Trophoblast cell (in vitro differentiated cells and primary cell): ENCODE measurements around the gene HARS1.
"Not testable (repeated sequence)": the region's sequence is repeated elsewhere in the genome, so short reads cannot be mapped to it uniquely, and the experiment has no call there.

Source experiments
- DNase-seq, 2 donors: peaks; one replicate each; pipeline ENCODE4 v3.0.0-alpha.2; 2016
- H2AFZ ChIP-seq: 2 replicates; pipeline ENCODE4 v1.6.1; 2013; ENCODE audit warnings: low read length, moderate library complexity, mild to moderate bottlenecking; ENCODE audit not compliant: insufficient read depth, poor library complexity
- H2AK5ac ChIP-seq: 2 replicates; pipeline ENCODE4 v1.6.1; 2013; ENCODE audit warnings: mild to moderate bottlenecking, low read length
- H2BK120ac ChIP-seq: 2 replicates; pipeline ENCODE4 v1.6.1; 2013; ENCODE audit warnings: low read length, mild to moderate bottlenecking, moderate library complexity; ENCODE audit not compliant: insufficient read depth, poor library complexity
- H2BK12ac ChIP-seq: 2 replicates; pipeline ENCODE4 v1.6.1; 2013; ENCODE audit warnings: mild to moderate bottlenecking, low read length, moderate library complexity
- H2BK5ac ChIP-seq: 2 replicates; pipeline ENCODE4 v1.6.1; 2013; ENCODE audit warnings: low read length, low read depth, moderate library complexity, mild to moderate bottlenecking; ENCODE audit not compliant: poor library complexity
- H3K14ac ChIP-seq: 2 replicates; pipeline ENCODE4 v1.6.1; 2013; ENCODE audit warnings: mild to moderate bottlenecking, low read length
- H3K18ac ChIP-seq: 2 replicates; pipeline ENCODE4 v1.6.1; 2013; ENCODE audit warnings: mild to moderate bottlenecking, low read length
- H3K23ac ChIP-seq: 2 replicates; pipeline ENCODE4 v1.6.1; 2013; ENCODE audit warnings: low read length
- H3K27ac ChIP-seq: 2 replicates; pipeline ENCODE4 v1.5.1; 2013; ENCODE audit warnings: low read depth, mild to moderate bottlenecking, inconsistent platforms, low read length, moderate library complexity
- H3K27me3 ChIP-seq: 2 replicates; pipeline ENCODE4 v1.6.1; 2013; ENCODE audit warnings: inconsistent platforms, mild to moderate bottlenecking, low read length, moderate library complexity; ENCODE audit not compliant: insufficient read depth
- H3K36me3 ChIP-seq, 2 experiments: 1 replicate in 1 of 2; 2 replicates in 1 of 2; pipeline ENCODE4 v1.6.1; 2013; ENCODE audit warnings: low read length in 2 of 2, mild to moderate bottlenecking in 2 of 2, moderate library complexity in 1 of 2; ENCODE audit not compliant: insufficient read depth in 2 of 2, control insufficient read depth in 1 of 2
- H3K4ac ChIP-seq: 2 replicates; pipeline ENCODE4 v1.6.1; 2013; ENCODE audit warnings: low read depth, mild to moderate bottlenecking, low read length, moderate library complexity
- H3K4me1 ChIP-seq, 2 experiments: 1 replicate in 1 of 2; 2 replicates in 1 of 2; pipeline ENCODE4 v1.6.1; 2013; ENCODE audit warnings: low read length in 2 of 2, mild to moderate bottlenecking in 2 of 2, moderate library complexity in 1 of 2; ENCODE audit not compliant: insufficient read depth in 2 of 2, control insufficient read depth in 1 of 2
- H3K4me2 ChIP-seq: 2 replicates; pipeline ENCODE4 v1.6.1; 2013; ENCODE audit warnings: inconsistent platforms, mild to moderate bottlenecking, low read length, moderate library complexity
- H3K4me3 ChIP-seq: 2 replicates; pipeline ENCODE4 v1.5.1; 2013; ENCODE audit warnings: mild to moderate bottlenecking, low read depth, low read length, inconsistent platforms
- H3K79me1 ChIP-seq: one replicate; pipeline ENCODE4 v1.6.1; 2013; ENCODE audit warnings: low read length
- H3K79me2 ChIP-seq: 2 replicates; pipeline ENCODE4 v1.6.1; 2013; ENCODE audit warnings: low read length, mild to moderate bottlenecking; ENCODE audit not compliant: control insufficient read depth, insufficient read depth, poor library complexity
- H3K9ac ChIP-seq: 2 replicates; pipeline ENCODE4 v1.6.1; 2013; ENCODE audit warnings: mild to moderate bottlenecking, low read length
- H3K9me3 ChIP-seq: 2 replicates; pipeline ENCODE4 v1.6.1; 2013; ENCODE audit warnings: low read depth, mild to moderate bottlenecking, control low read depth, inconsistent platforms, low read length; ENCODE audit not compliant: insufficient read depth
- H4K12ac ChIP-seq: 2 replicates; pipeline ENCODE4 v1.6.1; 2013; ENCODE audit warnings: low read depth, mild to moderate bottlenecking, low read length, moderate library complexity
- H4K8ac ChIP-seq: 2 replicates; pipeline ENCODE4 v1.6.1; 2013; ENCODE audit warnings: low read depth, mild to moderate bottlenecking, low read length, moderate library complexity
- H4K91ac ChIP-seq: one replicate; pipeline ENCODE4 v1.6.1; 2013; ENCODE audit warnings: low read depth, mild to moderate bottlenecking, low read length, moderate library complexity
- WGBS: extraction: QIAGEN DNeasy Blood & Tissue Kit; methylation state at CpG from one replicate; pipeline ENCODE4 v1.1.7; 2013; ENCODE audit warnings: missing lambda C conversion rate; ENCODE audit not compliant: insufficient read length, insufficient coverage; ENCODE audit errors: extremely low coverage; 5-methylcytosine and 5-hydroxymethylcytosine counted together

Gene HARS1

DNA sequence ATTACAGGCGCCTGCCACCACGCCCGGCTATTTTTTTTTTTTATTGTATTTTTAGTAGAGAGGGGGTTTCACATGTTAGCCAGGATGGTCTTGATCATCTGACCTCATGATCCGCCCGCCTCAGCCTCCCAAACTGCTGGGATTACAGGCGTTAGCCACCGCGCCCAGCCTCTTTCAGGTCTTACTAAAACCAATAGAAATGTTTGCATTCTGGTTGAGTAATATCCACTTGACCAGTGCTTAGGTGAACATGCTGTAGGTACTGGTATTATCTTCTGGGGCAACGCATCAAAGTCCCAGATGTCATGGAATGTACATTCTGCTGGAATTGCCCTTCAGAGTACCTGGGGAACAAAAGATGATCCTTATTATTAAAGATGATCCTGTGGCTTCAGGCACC, 17.6 kb upstream of the HARS1 start:
- not testable (repeated sequence) for H3K4me1 ChIP-seq, H2BK12ac ChIP-seq, H3K14ac ChIP-seq, H3K9ac ChIP-seq, H3K23ac ChIP-seq, H3K27ac ChIP-seq, H3K27me3 ChIP-seq, H3K79me2 ChIP-seq, H2AK5ac ChIP-seq, H2BK5ac ChIP-seq, H3K79me1 ChIP-seq, H2BK120ac ChIP-seq, H3K4ac ChIP-seq, H4K12ac ChIP-seq, H3K9me3 ChIP-seq, H4K8ac ChIP-seq, H3K4me2 ChIP-seq, H3K18ac ChIP-seq, H2AFZ ChIP-seq, H3K4me3 ChIP-seq, H4K91ac ChIP-seq
- no CpG with 5 or more reads among the region's 9 CpGs for WGBS
- peaks cover 8 to 19% of the 10 kb centered on the region in 2 experiments for H3K36me3 ChIP-seq
- peak in 1 of 2 donors; percentile 49 for DNase-seq

DNA sequence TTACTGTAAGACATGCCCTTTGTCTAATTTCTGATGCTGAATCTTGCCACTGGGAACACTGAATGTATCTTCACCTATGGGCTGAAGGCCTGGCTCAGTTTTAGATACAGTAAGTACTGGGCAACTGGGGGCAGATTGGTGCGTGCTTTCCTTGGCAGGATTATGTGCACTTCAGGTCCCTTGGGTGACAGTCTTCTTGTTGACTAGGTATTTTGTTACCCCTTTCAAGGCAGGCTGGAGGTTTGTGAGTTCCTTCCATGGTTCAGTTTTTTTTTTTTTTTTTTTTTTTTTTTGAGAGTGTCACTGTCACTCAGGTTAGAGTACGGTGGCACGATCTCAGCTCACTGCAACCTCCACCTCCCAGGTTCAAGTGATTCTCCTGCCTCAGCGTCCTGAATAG, 16.6 kb upstream of the HARS1 start:
- Histone ChIP-seq H3K4me3 (no peak overlapping the region), H3K79me2 (no peaks in the 10 kb centered on the region), H2AK5ac (no peak overlapping the region), H3K79me1 (peaks cover 3% of the 10 kb centered on the region), H3K4ac (no peak overlapping the region), H2BK12ac (no peak overlapping the region), H3K9me3 (no peaks in the 10 kb centered on the region), H3K14ac (no peak overlapping the region), H2BK5ac (no peak overlapping the region), H3K36me3 (peaks cover 8 to 27% of the 10 kb centered on the region in 2 experiments), H3K4me1 (peaks cover 0 to 2% of the 10 kb centered on the region in 2 experiments), H4K8ac (no peak overlapping the region), H3K27me3 (no peaks in the 10 kb centered on the region), H2BK120ac (no peak overlapping the region), H3K23ac (no peak overlapping the region), H4K91ac (no peak overlapping the region), H3K9ac (no peak overlapping the region), H3K18ac (no peak overlapping the region), H3K4me2 (no peak overlapping the region), H2AFZ (no peak overlapping the region), H4K12ac (no peak overlapping the region), H3K27ac (no peak overlapping the region)
- no peak for DNase-seq
- WGBS: no CpG with 5 or more reads among the region's 4 CpGs

DNA sequence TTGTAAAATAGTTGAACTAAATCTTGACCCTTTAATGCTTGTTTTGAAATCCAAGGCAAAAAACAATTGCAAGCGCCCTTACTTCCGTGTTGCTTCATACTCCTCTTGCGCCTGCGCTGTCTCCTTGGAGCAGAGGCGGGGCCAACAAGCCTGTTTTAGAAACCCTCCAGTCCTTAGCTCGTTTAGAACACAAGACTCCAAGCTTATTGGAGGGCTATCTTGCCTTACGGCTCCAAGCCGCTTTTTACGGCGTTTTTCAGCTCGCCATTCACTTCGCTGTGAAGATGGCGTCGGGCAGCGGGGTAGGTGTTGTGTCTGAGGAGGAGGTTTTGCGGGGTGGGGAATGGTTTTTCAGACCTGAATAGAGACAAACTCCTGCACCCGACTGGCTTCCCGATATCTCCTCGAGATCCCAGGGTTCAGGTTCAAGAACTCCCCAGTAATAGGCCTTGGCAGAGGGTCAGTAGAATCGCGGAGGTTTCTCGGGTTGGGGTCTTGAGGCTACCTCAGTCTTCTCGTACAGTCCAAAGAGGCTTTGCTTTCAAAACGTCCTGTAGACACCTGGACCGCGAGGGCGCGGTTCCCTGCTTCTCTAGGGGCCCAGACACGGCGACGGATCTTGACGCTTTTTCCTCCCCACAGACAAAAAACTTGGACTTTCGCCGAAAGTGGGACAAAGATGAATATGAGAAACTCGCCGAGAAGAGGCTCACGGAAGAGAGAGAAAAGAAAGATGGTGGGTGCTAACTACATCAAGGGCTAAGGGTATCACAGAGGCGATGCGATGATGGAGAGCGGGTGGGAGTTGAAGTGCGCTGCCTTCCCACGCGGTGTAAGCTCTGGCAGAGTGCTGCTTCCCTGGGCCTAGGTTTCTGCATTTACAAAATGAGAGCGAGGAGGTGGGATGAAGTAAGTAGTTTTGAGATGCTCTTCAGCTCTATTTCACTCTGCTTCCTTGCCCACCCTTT, 9.3 kb upstream of the HARS1 start, which contains the start of gene ZMAT2:
Gene ZMAT2, plus strand, starts transcription at position 271 of the 968 bp plus-strand sequence. Its CDS starts 14 bp downstream, at position 285.
- H3K27ac ChIP-seq: no peak within 1 kb of the TSS
- WGBS: no CpG with 5 or more reads among the region's 44 CpGs
- peak; percentile 99 for DNase-seq

DNA sequence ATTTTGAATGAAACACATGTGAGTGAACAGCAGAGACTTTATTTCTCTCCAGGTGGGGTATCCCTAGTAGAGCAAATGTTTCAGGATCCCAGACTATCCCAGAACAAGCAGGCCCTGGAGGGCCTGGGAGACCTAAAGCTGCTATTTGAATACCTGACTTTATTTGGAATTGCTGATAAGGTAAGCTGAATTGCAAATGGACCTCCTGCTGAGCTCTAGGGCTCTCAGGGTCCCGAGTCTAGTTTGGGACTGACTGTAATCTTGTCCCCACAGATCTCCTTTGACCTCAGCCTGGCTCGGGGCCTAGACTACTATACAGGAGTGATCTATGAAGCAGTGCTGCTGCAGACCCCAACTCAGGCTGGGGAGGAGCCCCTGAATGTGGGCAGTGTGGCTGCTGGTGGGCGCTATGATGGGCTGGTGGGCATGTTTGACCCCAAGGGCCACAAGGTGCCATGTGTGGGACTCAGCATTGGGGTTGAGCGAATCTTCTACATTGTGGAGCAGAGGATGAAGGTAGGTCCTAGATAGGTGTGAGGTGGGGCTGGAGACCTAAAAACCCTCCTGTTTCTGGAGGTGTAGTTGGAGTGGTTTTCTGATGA, 5.8 kb upstream of the HARS1 start:
- Histone ChIP-seq H2BK5ac (no peak overlapping the region), H3K27me3 (no peaks in the 10 kb centered on the region), H3K4me3 (no peak overlapping the region), H3K14ac (no peak overlapping the region), H3K79me1 (peaks cover 1% of the 10 kb centered on the region), H4K8ac (no peak overlapping the region), H3K79me2 (peaks cover 9% of the 10 kb centered on the region), H3K9ac (no peak overlapping the region), H2BK12ac (no peak overlapping the region), H3K4me1 (peaks cover 3% of the 10 kb centered on the region in 2 experiments), H2AK5ac (no peak overlapping the region), H3K9me3 (no peaks in the 10 kb centered on the region), H3K36me3 (peaks cover 30 to 58% of the 10 kb centered on the region in 2 experiments), H3K27ac (no peak overlapping the region), H3K4ac (no peak overlapping the region), H4K91ac (no peak overlapping the region), H2BK120ac (no peak overlapping the region), H2AFZ (no peak overlapping the region), H4K12ac (no peak overlapping the region), H3K4me2 (no peak overlapping the region), H3K18ac (no peak overlapping the region), H3K23ac (no peak overlapping the region)
- no CpG with 5 or more reads among the region's 4 CpGs for WGBS
- no peak for DNase-seq

More for the DNA sequence above, 9.3 kb upstream of the HARS1 start, which contains the start of gene ZMAT2:
- Histone ChIP-seq H3K4me2 (peak within 1 kb of the TSS; percentile 92), H3K36me3 (peaks cover 21 to 66% of the 10 kb centered on the region in 2 experiments), H4K8ac (peak within 1 kb of the TSS; percentile 84), H3K79me1 (peaks cover 1% of the 10 kb centered on the region), H2AK5ac (peak within 1 kb of the TSS; percentile 25), H3K79me2 (peaks cover 8% of the 10 kb centered on the region), H4K12ac (peak within 1 kb of the TSS; percentile 28), H3K4ac (peak within 1 kb of the TSS; percentile 68), H3K14ac (peak within 1 kb of the TSS; percentile 8), H4K91ac (peak within 1 kb of the TSS; percentile 23), H2BK5ac (peak within 1 kb of the TSS; percentile 8), H3K27me3 (no peaks in the 10 kb centered on the region), H2BK120ac (peak within 1 kb of the TSS; percentile 12), H3K4me3 (peak within 1 kb of the TSS; percentile 86), H2AFZ (peak within 1 kb of the TSS; percentile 24), H2BK12ac (no peak within 1 kb of the TSS), H3K23ac (no peak within 1 kb of the TSS), H3K4me1 (peaks cover 3% of the 10 kb centered on the region in 2 experiments), H3K9me3 (no peaks in the 10 kb centered on the region), H3K18ac (peak within 1 kb of the TSS; percentile 10), H3K9ac (peak within 1 kb of the TSS; percentile 87)
